B cell (primary cell): ENCODE data around the gene MRTFB. TPM values are rescaled to one million over a fixed set of nuclear protein-coding genes. Genes with fewer than 3 reads are reported as not detected.
A peak's percentile ranks its signal among the peaks of the same experiment; 100 is the strongest.

Experiments
- ATAC-seq: fragments of 200-7000 bp; cut with Tn5 transposase; one replicate; pipeline ENCODE4 v1.10.0; 2021; ENCODE audit warnings: low read depth, mild to moderate bottlenecking, moderate number of reproducible peaks, moderate library complexity
- CTCF ChIA-PET: fragments of 350-600 bp; sonication (Branson Sonifier 250); formaldehyde crosslinking; loops from one replicate; lab custom pipeline; 2021; ENCODE audit warnings: antibody characterized with exemption, inconsistent platforms; lab: Charles Lee
- POLR2A ChIA-PET: fragments of 350-600 bp; sonication (Branson Sonifier 250); formaldehyde crosslinking; loops from one replicate; lab custom pipeline; 2021; ENCODE audit warnings: antibody characterized with exemption; lab: Charles Lee
- DNase-seq: peaks from one replicate; pipeline ENCODE4 v3.0.0; 2013
- H2AFZ ChIP-seq: 2 replicates; pipeline ENCODE4 v1.6.1; 2012; ENCODE audit warnings: mild to moderate bottlenecking, low read depth, low read length; ENCODE audit not compliant: insufficient read depth, poor library complexity, severe bottlenecking
- H3K27ac ChIP-seq, 2 donors: 1 replicate in 1 of 2; 2 replicates in 1 of 2; pipeline ENCODE4 v1.5.1; 2012 to 2013; ENCODE audit warnings: low read length in 2 of 2, mild to moderate bottlenecking in 2 of 2, moderate library complexity in 1 of 2
- H3K27me3 ChIP-seq, 4 experiments: fragments of 200-600 bp in 1 of 4; sonication (generic) in 1 of 4; replicated peaks in 1 of 4; 1 replicate in 2 of 4; 2 replicates in 2 of 4; pipeline versions ENCODE4 v1.6.1 to v1.7.0; 2013 to 2016; ENCODE audit warnings: low read length in 3 of 4, mild to moderate bottlenecking in 2 of 4, mixed read lengths in 1 of 4, moderate library complexity in 1 of 4; ENCODE audit not compliant: insufficient read depth in 4 of 4, control insufficient read depth in 3 of 4; ENCODE audit errors: control extremely low read depth in 1 of 4
- H3K36me3 ChIP-seq, 2 experiments: replicated peaks in 1 of 2; 1 replicate in 1 of 2; 2 replicates in 1 of 2; pipeline versions ENCODE4 v1.6.1 to v1.7.1; 2013; ENCODE audit warnings: low read length in 1 of 2; ENCODE audit not compliant: insufficient read depth in 2 of 2, control insufficient read depth in 1 of 2; ENCODE audit errors: control extremely low read depth in 1 of 2, extremely low read depth in 1 of 2
- H3K4me1 ChIP-seq, 2 donors: fragments of 200-600 bp in 1 of 2; sonication (generic) in 1 of 2; 1 replicate in 1 of 2; 2 replicates in 1 of 2; pipeline versions ENCODE4 v1.5.1 to v1.6.1; 2013 to 2017; ENCODE audit warnings: low read length in 2 of 2; ENCODE audit not compliant: control insufficient read depth in 2 of 2, insufficient read depth in 2 of 2
- H3K4me2 ChIP-seq: replicated peaks from 2 replicates; pipeline ENCODE3; 2012; ENCODE audit warnings: mild to moderate bottlenecking, low read depth, low read length; ENCODE audit not compliant: poor library complexity, severe bottlenecking
- H3K4me3 ChIP-seq, 5 experiments: fragments of 200-600 bp in 1 of 5; sonication (generic) in 1 of 5; 1 replicate in 3 of 5; 2 replicates in 2 of 5; pipeline versions ENCODE4 v1.5.1 to v1.7.0; 2011 to 2016; ENCODE audit warnings: low read length in 4 of 5, mild to moderate bottlenecking in 4 of 5, low read depth in 2 of 5, control low read depth in 1 of 5, moderate library complexity in 1 of 5; ENCODE audit not compliant: insufficient read depth in 1 of 5; ENCODE audit errors: control extremely low read depth in 1 of 5, extremely low read depth in 1 of 5
- H3K79me2 ChIP-seq: fragments of 200-600 bp; sonication (generic); one replicate; pipeline ENCODE4 v1.6.0; 2016; ENCODE audit warnings: low read length; ENCODE audit not compliant: control insufficient read depth, insufficient read depth
- H3K9ac ChIP-seq: fragments of 200-600 bp; sonication (generic); 2 replicates; pipeline ENCODE4 v1.6.1; 2017; ENCODE audit warnings: mild to moderate bottlenecking, low read length, moderate library complexity
- H3K9me3 ChIP-seq, 3 donors: one replicate each; pipeline versions ENCODE4 v1.6.1 to v1.7.1; 2013; ENCODE audit warnings: low read length in 2 of 3; ENCODE audit not compliant: control insufficient read depth in 2 of 3, insufficient read depth in 1 of 3; ENCODE audit errors: control extremely low read depth in 1 of 3
- H4K20me1 ChIP-seq: 2 replicates; pipeline ENCODE4 v1.6.0; 2012; ENCODE audit warnings: mild to moderate bottlenecking, low read length; ENCODE audit not compliant: insufficient read depth, control insufficient read depth, poor library complexity, severe bottlenecking
- H3K27ac Mint-ChIP-seq: one replicate; pipeline ENCODE4 v1.8.0; 2021; ENCODE audit warnings: mixed read lengths
- H3K27me3 Mint-ChIP-seq: one replicate; pipeline ENCODE4 v1.8.0; 2021; ENCODE audit warnings: mixed read lengths
- H3K4me1 Mint-ChIP-seq: one replicate; pipeline ENCODE4 v1.8.0; 2021; ENCODE audit warnings: mixed read lengths
- H3K4me3 Mint-ChIP-seq: one replicate; pipeline ENCODE4 v1.8.0; 2021; ENCODE audit warnings: mixed read lengths
- H3K9me3 Mint-ChIP-seq: one replicate; pipeline ENCODE4 v1.8.0; 2022; ENCODE audit warnings: mixed read lengths; ENCODE audit not compliant: insufficient read depth
- EZH2 ChIP-seq: IDR thresholded peaks from 2 replicates; pipeline ENCODE4 v1.6.1; 2012; ENCODE audit warnings: borderline replicate concordance, low read depth, mild to moderate bottlenecking, moderate library complexity, low read length; ENCODE audit not compliant: insufficient read depth, poor library complexity, severe bottlenecking
- WGBS: methylation state at CpG from one replicate; pipeline ENCODE4 v1.1.5; 2013; ENCODE audit warnings: missing lambda C conversion rate; ENCODE audit not compliant: insufficient coverage; 5-methylcytosine and 5-hydroxymethylcytosine counted together
- intact Hi-C: fragments of 100-400 bp; cut with micrococcal nuclease; formaldehyde crosslinking; loops from one replicate; pipeline ENCODE4 v1.10.0; 2022
- polyA plus RNA-seq: library from polyadenylated mRNA; depleted of rRNA; stranded (reverse); fragments of >200 nt; gene quantifications from 2 replicates; pipeline ENCODE4 v1.2.3, GENCODE V29; 2012
- total RNA-seq, 2 donors: library from RNA; stranded (reverse); fragments of 120-200 nt in 1 of 2; gene quantifications; 1 replicate in 1 of 2; 2 replicates in 1 of 2; pipeline versions ENCODE4 v1.2.3 to v1.2.4, GENCODE V29; 2013 to 2022
- TF ChIP-seq, protein P1 (sequence below): fragments of 200-600 bp; IDR thresholded peaks from one replicate; pipeline ENCODE4 v1.8.0; 2022; ENCODE audit warnings: antibody characterized with exemption, mild to moderate bottlenecking

MRTFB gene
- total and polyA plus RNA-seq, 2 donors (not counting 1 experiment from before 2014, with no cell fraction given): 6.6 to 39.5 TPM

DNA sequence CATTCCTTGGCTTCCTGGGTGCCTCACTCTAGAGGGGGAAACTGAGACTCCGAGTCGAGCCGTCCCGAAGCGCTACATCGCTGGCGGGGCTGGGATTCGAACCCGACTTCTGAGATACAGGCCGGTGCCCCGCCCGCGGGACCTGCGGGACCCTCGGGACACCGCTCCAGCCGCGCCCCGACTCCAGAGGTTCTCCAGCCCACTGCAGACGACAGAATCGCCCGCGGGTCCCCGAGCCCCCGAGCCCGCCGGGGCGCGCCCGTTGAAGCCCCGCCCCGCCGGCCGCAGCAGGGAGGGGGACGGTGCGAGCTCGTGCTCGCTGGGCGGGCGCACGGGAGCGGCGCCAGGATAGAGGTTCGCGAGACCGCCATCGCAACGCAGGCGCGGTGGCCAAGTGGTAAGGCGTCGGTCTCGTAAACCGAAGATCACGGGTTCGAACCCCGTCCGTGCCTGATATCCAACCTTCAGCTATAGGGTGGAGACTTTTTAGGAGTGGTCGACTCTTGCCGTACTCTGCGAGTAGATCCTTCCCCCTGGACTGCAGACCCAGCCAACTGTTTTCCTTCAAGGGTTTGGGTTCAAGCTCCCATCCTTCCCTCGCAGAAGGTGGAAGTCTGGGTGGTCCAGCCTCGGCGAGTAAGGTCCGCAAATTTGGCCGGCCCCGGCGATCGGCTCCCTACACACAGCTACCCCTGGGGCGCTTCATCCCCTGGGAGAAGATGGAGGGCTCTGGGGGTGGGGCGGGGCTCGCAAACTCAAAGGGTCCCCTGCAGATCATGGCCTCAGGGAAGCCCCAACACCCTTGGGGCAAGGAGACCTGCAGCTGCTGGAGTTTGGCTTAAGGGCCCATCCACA is 214.6 kb downstream of the MRTFB start:
- ATAC-seq (peak; percentile 81), DNase-seq (peak; percentile 97)
- H3K9me3 ChIP-seq: peaks cover 0 to 35% (median 16%) of the 10 kb centered on the region in 3 donors
- ChIA-PET CTCF (interaction anchor here (0.6 to 3.2 kb wide), 13 partner anchors 10 to 366 kb away, joined by 3 to 24 read pairs (median 9); partner anchors contain the start of genes BFAR and ERCC4), POLR2A (interaction anchor here (0.6 to 1.8 kb wide), 5 partner anchors 15 to 342 kb away, joined by 3 to 8 read pairs (median 3); no protein-coding TSS in a partner anchor)
- peak overlapping the region; percentile 47 to 62 for H3K27ac ChIP-seq
- no peaks in the 10 kb centered on the region for H4K20me1 ChIP-seq
- peak overlapping the region; percentile 77 to 98 (median 86) for H3K4me3 ChIP-seq
- no peaks in the 10 kb centered on the region for H3K36me3 ChIP-seq
- peak overlapping the region; percentile 88 for H3K4me2 ChIP-seq
- TF ChIP-seq EZH2: no peak
- TF ChIP-seq, protein P1, sequence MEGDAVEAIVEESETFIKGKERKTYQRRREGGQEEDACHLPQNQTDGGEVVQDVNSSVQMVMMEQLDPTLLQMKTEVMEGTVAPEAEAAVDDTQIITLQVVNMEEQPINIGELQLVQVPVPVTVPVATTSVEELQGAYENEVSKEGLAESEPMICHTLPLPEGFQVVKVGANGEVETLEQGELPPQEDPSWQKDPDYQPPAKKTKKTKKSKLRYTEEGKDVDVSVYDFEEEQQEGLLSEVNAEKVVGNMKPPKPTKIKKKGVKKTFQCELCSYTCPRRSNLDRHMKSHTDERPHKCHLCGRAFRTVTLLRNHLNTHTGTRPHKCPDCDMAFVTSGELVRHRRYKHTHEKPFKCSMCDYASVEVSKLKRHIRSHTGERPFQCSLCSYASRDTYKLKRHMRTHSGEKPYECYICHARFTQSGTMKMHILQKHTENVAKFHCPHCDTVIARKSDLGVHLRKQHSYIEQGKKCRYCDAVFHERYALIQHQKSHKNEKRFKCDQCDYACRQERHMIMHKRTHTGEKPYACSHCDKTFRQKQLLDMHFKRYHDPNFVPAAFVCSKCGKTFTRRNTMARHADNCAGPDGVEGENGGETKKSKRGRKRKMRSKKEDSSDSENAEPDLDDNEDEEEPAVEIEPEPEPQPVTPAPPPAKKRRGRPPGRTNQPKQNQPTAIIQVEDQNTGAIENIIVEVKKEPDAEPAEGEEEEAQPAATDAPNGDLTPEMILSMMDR: no peak
- Mint-ChIP-seq H3K4me1 (peaks cover 21% of the 10 kb centered on the region), H3K27ac (peak overlapping the region; percentile 96), H3K4me3 (peak overlapping the region; percentile 94), H3K27me3 (no peaks in the 10 kb centered on the region), H3K9me3 (peaks cover 7% of the 10 kb centered on the region)
- H3K4me1 ChIP-seq: peaks cover 16 to 20% of the 10 kb centered on the region in 2 donors
- peak overlapping the region; percentile 96 for H2AFZ ChIP-seq
- peak overlapping the region; percentile 92 for H3K9ac ChIP-seq
- under 1% methylated on average over 64 of the region's 72 CpGs for WGBS
- H3K79me2 ChIP-seq: no peaks in the 10 kb centered on the region
- no peaks in the 10 kb centered on the region for H3K27me3 ChIP-seq
- intact Hi-C loops: loop anchor here (1.0 to 5.0 kb wide), 6 partner anchors 16 to 362 kb away; partner anchors contain the start of genes MRTFB and PARN
